A549 (cell line): ENCODE results near the gene SPHK1. TPM values are rescaled to one million over a fixed set of nuclear protein-coding genes. Genes with fewer than 3 reads are reported as not detected.

Experiments
- ATAC-seq, 2 experiments: fragments of 200-7000 bp in 1 of 2; fragments of >200 bp in 1 of 2; cut with Nextera tagmentation in 1 of 2; cut with Tn5 transposase in 1 of 2; 3 replicates each; pipeline versions ENCODE4 v1.8.0 to v1.9.1; 2018 to 2020; ENCODE audit warnings: mild to moderate bottlenecking in 1 of 2, moderate library complexity in 1 of 2
- CTCF ChIA-PET: fragments of 300-600 bp; sonication (Branson Sonifier 250); formaldehyde crosslinking; extraction: SDS; loops from one replicate; lab custom pipeline; 2021; ENCODE audit warnings: antibody characterized with exemption, inconsistent platforms; lab: Yijun Ruan, JAX
- POLR2A ChIA-PET: fragments of 350-600 bp; formaldehyde crosslinking; extraction: SDS; loops from one replicate; lab custom pipeline; 2021; ENCODE audit warnings: antibody characterized with exemption, inconsistent platforms; lab: Yijun Ruan, JAX
- DNase-seq, 2 experiments: peaks; one replicate each; pipeline versions ENCODE4 v3.0.0 to v3.0.0-alpha.2; 2011 to 2016; ENCODE audit warnings: low read depth in 1 of 2, low spot score in 1 of 2
- FAIRE-seq: peaks from 2 replicates; lab custom pipeline; 2011; peaks lifted over from hg19 to GRCh38; lab: Jason Lieb, UNC
- H3K27ac ChIP-seq, 2 experiments: fragments of >200 bp; sonication (Bioruptor Twin); formaldehyde crosslinking; 3 replicates each; pipeline ENCODE4 v1.5.1; 2016 to 2017
- H3K4me1 ChIP-seq: fragments of >200 bp; sonication (Bioruptor Twin); formaldehyde crosslinking; 3 replicates; pipeline ENCODE4 v1.6.1; 2016
- H3K4me2 ChIP-seq: fragments of >200 bp; sonication (Bioruptor Twin); formaldehyde crosslinking; 3 replicates; pipeline ENCODE4 v1.6.1; 2016
- H3K4me3 ChIP-seq: fragments of >200 bp; sonication (Bioruptor Twin); formaldehyde crosslinking; 3 replicates; pipeline ENCODE4 v1.5.1; 2016
- H3K9me3 ChIP-seq: fragments of >200 bp; sonication (Bioruptor Twin); formaldehyde crosslinking; 3 replicates; pipeline ENCODE4 v1.6.1; 2016
- BHLHE40 ChIP-seq: IDR thresholded peaks from 2 replicates; pipeline ENCODE4 v1.6.1; 2012; ENCODE audit warnings: low read depth, low read length, inconsistent platforms
- CHD2 ChIP-seq: fragments of 150-350 bp; IDR thresholded peaks from 2 replicates; pipeline ENCODE4 v1.6.1; 2014; ENCODE audit warnings: low read length; ENCODE audit not compliant: partially characterized antibody
- EHF ChIP-seq: fragments of 250-450 bp; sonication (Bioruptor Pico); IDR thresholded peaks from 2 replicates; pipeline ENCODE4 v1.5.0; 2020; ENCODE audit warnings: mild to moderate bottlenecking
- EP300 ChIP-seq, 2 experiments: fragments of >200 bp; sonication (Bioruptor Twin); formaldehyde crosslinking; IDR thresholded peaks; 2 replicates in 1 of 2; 3 replicates in 1 of 2; pipeline ENCODE4 v1.6.1; 2016 to 2017
- HDAC2 ChIP-seq: fragments of 200-600 bp; sonication (generic); IDR thresholded peaks from 2 replicates; pipeline ENCODE4 v1.6.1; 2016
- HOXA7 ChIP-seq: fragments of 250-450 bp; sonication (Bioruptor Pico); IDR thresholded peaks from 2 replicates; pipeline ENCODE4 v1.5.0; 2020; ENCODE audit warnings: mild to moderate bottlenecking, moderate library complexity
- HOXB13 ChIP-seq: fragments of 250-450 bp; sonication (Bioruptor Pico); IDR thresholded peaks from 2 replicates; pipeline ENCODE4 v1.5.0; 2020; ENCODE audit warnings: low read depth, mild to moderate bottlenecking, moderate library complexity
- HOXB5 ChIP-seq: fragments of 250-450 bp; sonication (Bioruptor Pico); IDR thresholded peaks from 2 replicates; pipeline ENCODE4 v1.5.0; 2020; ENCODE audit warnings: mild to moderate bottlenecking, moderate library complexity
- JUN ChIP-seq, 2 experiments: fragments of >200 bp; sonication (Bioruptor Twin); formaldehyde crosslinking; IDR thresholded peaks; 2 replicates in 1 of 2; 3 replicates in 1 of 2; pipeline ENCODE4 v1.6.1; 2016 to 2017
- MAFK ChIP-seq: fragments of 450-650 bp; IDR thresholded peaks from 2 replicates; pipeline ENCODE4 v1.6.1; 2014; ENCODE audit not compliant: partially characterized antibody
- MYC ChIP-seq: IDR thresholded peaks from 2 replicates; pipeline ENCODE4 v1.6.1; 2012; ENCODE audit warnings: mild to moderate bottlenecking, inconsistent platforms, low read length, improper control_type of control experiment, borderline replicate concordance
- PHF8 ChIP-seq: fragments of 200-600 bp; sonication (generic); IDR thresholded peaks from 2 replicates; pipeline ENCODE4 v1.6.1; 2016; ENCODE audit warnings: low read depth, mild to moderate bottlenecking, antibody characterized with exemption, moderate library complexity, borderline replicate concordance
- POLR2A ChIP-seq: IDR thresholded peaks from 2 replicates; pipeline ENCODE4 v1.6.1; 2012; ENCODE audit warnings: mild to moderate bottlenecking, low read length
- RAD21 ChIP-seq, 2 experiments: fragments of >200 bp in 1 of 2; sonication (Bioruptor Twin) in 1 of 2; formaldehyde crosslinking in 1 of 2; IDR thresholded peaks in 1 of 2; conservative IDR thresholded peaks in 1 of 2; 2 replicates in 1 of 2; 3 replicates in 1 of 2; pipeline ENCODE4 v1.6.1; 2012 to 2018; ENCODE audit warnings: inconsistent platforms in 1 of 2
- RARB ChIP-seq: fragments of 250-450 bp; sonication (Bioruptor Pico); IDR thresholded peaks from 2 replicates; pipeline ENCODE4 v1.8.0; 2021; ENCODE audit warnings: mild to moderate bottlenecking, moderate library complexity
- RCOR1 ChIP-seq: fragments of 150-350 bp; IDR thresholded peaks from 2 replicates; pipeline ENCODE4 v1.6.1; 2014; ENCODE audit warnings: antibody characterized with exemption, low read length, low read depth
- RFX5 ChIP-seq: fragments of 450-650 bp; IDR thresholded peaks from 2 replicates; pipeline ENCODE4 v1.7.1; 2014; ENCODE audit warnings: antibody characterized with exemption, mild to moderate bottlenecking, moderate library complexity
- TFCP2L1 ChIP-seq: fragments of 250-450 bp; sonication (Bioruptor Pico); IDR thresholded peaks from 2 replicates; pipeline ENCODE4 v1.5.0; 2021; ENCODE audit warnings: mild to moderate bottlenecking
- WGBS: methylation state at CpG from one replicate; pipeline ENCODE4 v1.1.6; 2017; ENCODE audit errors: missing lambda C conversion rate; 5-methylcytosine and 5-hydroxymethylcytosine counted together
- polyA plus RNA-seq, 4 experiments: library from polyadenylated mRNA; depleted of rRNA in 3 of 4; stranded (reverse); fragments of >200 nt; fragmentation: RNase III in 1 of 4; extraction: RNeasy Plus Mini Kit Qiagen cat#74134 plus additional on column Dnase treatment in 1 of 4; gene quantifications; 2 replicates in 3 of 4; 3 replicates in 1 of 4; pipeline ENCODE4 v1.2.3, GENCODE V29; 2011 to 2017
- TF ChIP-seq, protein P1 (sequence below): fragments of >200 bp; sonication (Bioruptor Twin); formaldehyde crosslinking; IDR thresholded peaks from 2 replicates; pipeline ENCODE4 v1.6.1; 2016
- TF ChIP-seq, protein P2 (sequence below): fragments of 450-650 bp; IDR thresholded peaks from 2 replicates; pipeline ENCODE4 v1.6.1; 2014; ENCODE audit warnings: antibody characterized with exemption
- TF ChIP-seq, protein P3 (sequence below): fragments of >200 bp; sonication (Bioruptor Twin); formaldehyde crosslinking; IDR thresholded peaks from 3 replicates; pipeline ENCODE4 v1.5.1; 2016
- TF ChIP-seq, protein P4 (sequence below): fragments of >200 bp; sonication (Bioruptor Twin); formaldehyde crosslinking; IDR thresholded peaks from 3 replicates; pipeline ENCODE4 v1.6.1; 2016
- TF ChIP-seq, protein P5 (sequence below): fragments of 150-350 bp; IDR thresholded peaks from 2 replicates; pipeline ENCODE4 v1.6.1; 2014; ENCODE audit warnings: low read depth, mild to moderate bottlenecking, low read length

Gene SPHK1
- polyA plus RNA-seq, 2 of the 4 experiments (the other 2 are of a cell fraction), result 4.6 to 14.9 TPM

DNA sequence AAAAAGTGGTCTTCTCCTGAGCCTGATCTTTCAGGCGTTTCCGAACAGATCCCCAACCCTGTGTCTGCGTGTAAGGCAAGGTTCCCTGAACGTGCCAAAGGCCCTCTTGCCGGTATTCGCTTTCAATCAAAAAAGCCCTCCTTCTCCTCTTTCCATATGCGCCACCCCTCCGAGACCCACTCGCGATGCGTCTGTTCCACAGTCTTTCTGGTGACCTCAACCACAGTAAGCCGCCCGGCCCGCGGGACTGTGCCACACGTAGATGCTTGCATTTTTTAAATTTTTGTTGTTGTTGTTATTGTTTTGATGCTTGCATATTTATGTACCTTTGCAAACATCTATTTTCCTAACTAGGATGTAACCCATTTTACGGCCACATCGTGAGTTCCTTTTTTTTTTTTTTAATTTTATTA is 30.1 kb upstream of the SPHK1 start:
- Histone ChIP-seq H3K27ac (peak overlapping the region; percentile 93 to 97), H3K4me1 (peaks cover 18% of the 10 kb centered on the region; the same call in 2 of the 3 replicates), H3K4me3 (peak overlapping the region; percentile 83), H3K9me3 (no peaks in the 10 kb centered on the region), H3K4me2 (peak overlapping the region; percentile 82)
- DNase-seq (no peak), ATAC-seq (peak in 1 of 2 experiments; percentile 14; a peak in 2 of 6 replicates), FAIRE-seq (no peak)
- ChIA-PET CTCF (interaction anchor here (0.6 to 29.4 kb wide), 11 partner anchors 10 to 152 kb away, joined by 3 to 899 read pairs (median 10); partner anchors contain the start of genes SPHK1 and UBE2O), POLR2A (interaction anchor here (0.6 to 2.4 kb wide), 11 partner anchors 8 to 317 kb away, joined by 3 to 24 read pairs (median 6); partner anchors contain the start of genes SPHK1 and UBALD2)
- WGBS, result 3% methylated on average over 18 of the region's 18 CpGs
- TF ChIP-seq HOXB13 (CRISPR knock-in tag) (no peak), POLR2A (peak; percentile 49), RFX5 (no peak), MYC (no peak), PHF8 (peak; percentile 35; the same call in 1 of the 2 replicates), RCOR1 (no peak), TFCP2L1 (no peak)
- TF ChIP-seq, protein P1, sequence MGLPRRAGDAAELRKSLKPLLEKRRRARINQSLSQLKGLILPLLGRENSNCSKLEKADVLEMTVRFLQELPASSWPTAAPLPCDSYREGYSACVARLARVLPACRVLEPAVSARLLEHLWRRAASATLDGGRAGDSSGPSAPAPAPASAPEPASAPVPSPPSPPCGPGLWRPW, result no peak
- TF ChIP-seq, protein P2, sequence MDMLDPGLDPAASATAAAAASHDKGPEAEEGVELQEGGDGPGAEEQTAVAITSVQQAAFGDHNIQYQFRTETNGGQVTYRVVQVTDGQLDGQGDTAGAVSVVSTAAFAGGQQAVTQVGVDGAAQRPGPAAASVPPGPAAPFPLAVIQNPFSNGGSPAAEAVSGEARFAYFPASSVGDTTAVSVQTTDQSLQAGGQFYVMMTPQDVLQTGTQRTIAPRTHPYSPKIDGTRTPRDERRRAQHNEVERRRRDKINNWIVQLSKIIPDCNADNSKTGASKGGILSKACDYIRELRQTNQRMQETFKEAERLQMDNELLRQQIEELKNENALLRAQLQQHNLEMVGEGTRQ, result no peak

DNA sequence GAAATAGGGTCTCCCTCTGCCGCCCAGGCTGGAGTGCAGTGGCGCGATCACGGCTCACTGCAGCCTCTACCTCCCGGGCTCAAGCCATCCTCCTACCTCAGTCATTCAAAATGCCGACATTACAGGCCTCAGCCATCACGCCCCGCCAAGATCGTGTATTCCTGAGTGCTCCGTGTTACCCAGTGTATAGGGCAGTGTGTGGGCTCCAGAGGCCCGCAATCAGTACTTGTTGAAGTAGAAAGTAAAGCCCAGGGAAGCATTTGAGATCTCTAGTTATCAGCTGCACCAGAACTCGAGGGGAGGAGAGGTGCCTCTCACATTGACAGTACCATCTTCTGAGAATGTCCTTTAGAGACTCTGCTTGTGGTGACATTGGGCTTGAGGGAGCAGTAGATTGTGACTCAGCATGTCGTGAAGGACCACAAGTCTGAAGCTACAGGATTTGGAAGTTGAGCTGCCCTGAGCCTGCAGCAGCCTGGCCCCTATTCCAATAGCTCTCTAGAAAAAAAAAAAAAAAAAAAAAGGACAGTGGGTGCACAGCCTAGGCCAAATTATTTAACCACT is 29.6 kb upstream of the SPHK1 start:
- FAIRE-seq (no peak), ATAC-seq (no peak)

More for the DNA sequence above, 29.6 kb upstream of the SPHK1 start:
- DNase-seq, result peak in 1 of 2 experiments; percentile 31
- H3K4me3 ChIP-seq, result peak overlapping the region; percentile 83
- H3K4me2 ChIP-seq, result peak overlapping the region; percentile 82
- peaks cover 18% of the 10 kb centered on the region; the same call in 2 of the 3 replicates for H3K4me1 ChIP-seq
- peak overlapping the region; percentile 93 to 97; a peak in 5 of 6 replicates for H3K27ac ChIP-seq
- ChIA-PET CTCF (interaction anchor here (1.0 to 29.4 kb wide), 7 partner anchors 9 to 75 kb away, joined by 3 to 899 read pairs (median 15); partner anchors contain the start of gene SPHK1), POLR2A (interaction anchor here (0.6 to 2.0 kb wide), 2 partner anchors 15 to 43 kb away, joined by 3 to 11 read pairs; no protein-coding TSS in a partner anchor)
- H3K9me3 ChIP-seq, result no peaks in the 10 kb centered on the region
- WGBS, result 73% methylated on average over 13 of the region's 13 CpGs
- TF ChIP-seq JUN (IDR thresholded peaks at IDR 0.05) (no peak), RAD21 (conservative IDR thresholded peaks at IDR 0.05 in 1 of 2, IDR thresholded peaks at IDR 0.05 in 1 of 2) (no peak), MAFK (no peak), CHD2 (no peak), HDAC2 (no peak), EHF (CRISPR knock-in tag) (no peak), HOXA7 (CRISPR knock-in tag) (no peak), PHF8 (no peak), EP300 (IDR thresholded peaks at IDR 0.05) (no peak), RARB (CRISPR knock-in tag) (no peak), HOXB13 (CRISPR knock-in tag) (no peak), HOXB5 (CRISPR knock-in tag) (no peak), BHLHE40 (no peak)
- TF ChIP-seq, protein P3, sequence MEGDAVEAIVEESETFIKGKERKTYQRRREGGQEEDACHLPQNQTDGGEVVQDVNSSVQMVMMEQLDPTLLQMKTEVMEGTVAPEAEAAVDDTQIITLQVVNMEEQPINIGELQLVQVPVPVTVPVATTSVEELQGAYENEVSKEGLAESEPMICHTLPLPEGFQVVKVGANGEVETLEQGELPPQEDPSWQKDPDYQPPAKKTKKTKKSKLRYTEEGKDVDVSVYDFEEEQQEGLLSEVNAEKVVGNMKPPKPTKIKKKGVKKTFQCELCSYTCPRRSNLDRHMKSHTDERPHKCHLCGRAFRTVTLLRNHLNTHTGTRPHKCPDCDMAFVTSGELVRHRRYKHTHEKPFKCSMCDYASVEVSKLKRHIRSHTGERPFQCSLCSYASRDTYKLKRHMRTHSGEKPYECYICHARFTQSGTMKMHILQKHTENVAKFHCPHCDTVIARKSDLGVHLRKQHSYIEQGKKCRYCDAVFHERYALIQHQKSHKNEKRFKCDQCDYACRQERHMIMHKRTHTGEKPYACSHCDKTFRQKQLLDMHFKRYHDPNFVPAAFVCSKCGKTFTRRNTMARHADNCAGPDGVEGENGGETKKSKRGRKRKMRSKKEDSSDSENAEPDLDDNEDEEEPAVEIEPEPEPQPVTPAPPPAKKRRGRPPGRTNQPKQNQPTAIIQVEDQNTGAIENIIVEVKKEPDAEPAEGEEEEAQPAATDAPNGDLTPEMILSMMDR, result no peak
- TF ChIP-seq, protein P4, sequence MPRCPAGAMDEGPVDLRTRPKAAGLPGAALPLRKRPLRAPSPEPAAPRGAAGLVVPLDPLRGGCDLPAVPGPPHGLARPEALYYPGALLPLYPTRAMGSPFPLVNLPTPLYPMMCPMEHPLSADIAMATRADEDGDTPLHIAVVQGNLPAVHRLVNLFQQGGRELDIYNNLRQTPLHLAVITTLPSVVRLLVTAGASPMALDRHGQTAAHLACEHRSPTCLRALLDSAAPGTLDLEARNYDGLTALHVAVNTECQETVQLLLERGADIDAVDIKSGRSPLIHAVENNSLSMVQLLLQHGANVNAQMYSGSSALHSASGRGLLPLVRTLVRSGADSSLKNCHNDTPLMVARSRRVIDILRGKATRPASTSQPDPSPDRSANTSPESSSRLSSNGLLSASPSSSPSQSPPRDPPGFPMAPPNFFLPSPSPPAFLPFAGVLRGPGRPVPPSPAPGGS, result no peak
- TF ChIP-seq, protein P2, result no peak
- TF ChIP-seq, protein P5, sequence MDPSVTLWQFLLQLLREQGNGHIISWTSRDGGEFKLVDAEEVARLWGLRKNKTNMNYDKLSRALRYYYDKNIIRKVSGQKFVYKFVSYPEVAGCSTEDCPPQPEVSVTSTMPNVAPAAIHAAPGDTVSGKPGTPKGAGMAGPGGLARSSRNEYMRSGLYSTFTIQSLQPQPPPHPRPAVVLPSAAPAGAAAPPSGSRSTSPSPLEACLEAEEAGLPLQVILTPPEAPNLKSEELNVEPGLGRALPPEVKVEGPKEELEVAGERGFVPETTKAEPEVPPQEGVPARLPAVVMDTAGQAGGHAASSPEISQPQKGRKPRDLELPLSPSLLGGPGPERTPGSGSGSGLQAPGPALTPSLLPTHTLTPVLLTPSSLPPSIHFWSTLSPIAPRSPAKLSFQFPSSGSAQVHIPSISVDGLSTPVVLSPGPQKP, result no peak
